Activated CD8-positive, alpha-beta T cell treated with anti-CD3 and anti-CD28 coated beads for 36 hours (primary cell): Measurements from ENCODE around the gene ZNF345. TPM values are rescaled to one million over a fixed set of nuclear protein-coding genes. Genes with fewer than 3 reads are reported as not detected.

ENCODE experiments used
- ATAC-seq: fragments of 200-7000 bp; cut with Tn5 transposase; one replicate; pipeline ENCODE4 v1.10.0; 2021; ENCODE audit warnings: mild to moderate bottlenecking, moderate library complexity
- CTCF ChIA-PET: fragments of 350-600 bp; sonication (Branson Sonifier 250); formaldehyde crosslinking; loops from one replicate; lab custom pipeline; 2021; ENCODE audit warnings: antibody characterized with exemption; lab: Charles Lee
- POLR2A ChIA-PET: fragments of 350-600 bp; sonication (Branson Sonifier 250); formaldehyde crosslinking; loops from one replicate; lab custom pipeline; 2021; ENCODE audit warnings: antibody characterized with exemption; lab: Charles Lee
- DNase-seq: peaks from one replicate; pipeline ENCODE4 v3.0.0-alpha.2; 2020
- H3K27ac Mint-ChIP-seq: one replicate; pipeline ENCODE4 v1.8.0; 2021; ENCODE audit warnings: mild to moderate bottlenecking, mixed read lengths
- H3K27me3 Mint-ChIP-seq: one replicate; pipeline ENCODE4 v1.8.0; 2021; ENCODE audit warnings: mixed read lengths
- H3K36me3 Mint-ChIP-seq: one replicate; pipeline ENCODE4 v1.8.0; 2021; ENCODE audit warnings: low read depth, mixed read lengths
- H3K4me1 Mint-ChIP-seq: one replicate; pipeline ENCODE4 v1.8.0; 2021; ENCODE audit warnings: low read depth, mixed read lengths
- H3K4me3 Mint-ChIP-seq: one replicate; pipeline ENCODE4 v1.8.0; 2021; ENCODE audit warnings: mild to moderate bottlenecking, moderate library complexity, mixed read lengths
- H3K9me3 Mint-ChIP-seq: one replicate; pipeline ENCODE4 v1.8.0; 2021; ENCODE audit warnings: mixed read lengths
- intact Hi-C: fragments of 100-400 bp; cut with micrococcal nuclease; formaldehyde crosslinking; loops from one replicate; pipeline ENCODE4 v1.10.0; 2022
- total RNA-seq, 2 experiments: library from RNA; stranded (reverse); gene quantifications; one replicate each; pipeline ENCODE4 v1.2.3, GENCODE V29; 2021
- TF ChIP-seq, protein P1 (sequence below): fragments of 200-600 bp; IDR thresholded peaks from one replicate; pipeline ENCODE4 v1.8.0; 2022; ENCODE audit warnings: antibody characterized with exemption, mild to moderate bottlenecking

The ZNF345 gene
- total RNA-seq: 1 to 10 TPM; 3.6 to 5.1 TPM

- H3K4me1 Mint-ChIP-seq: peaks cover 20% of the 10 kb centered on the region
- DNase-seq: peak; percentile 93
- H3K36me3 Mint-ChIP-seq: peaks cover 48% of the 10 kb centered on the region
- H3K9me3 Mint-ChIP-seq: peaks cover 17% of the 10 kb centered on the region
- intact Hi-C loops: loop anchor here (10.0 kb wide), 1 partner anchor 76 kb away; the partner anchor contains the start of gene ZNF850
- TF ChIP-seq, protein P1, sequence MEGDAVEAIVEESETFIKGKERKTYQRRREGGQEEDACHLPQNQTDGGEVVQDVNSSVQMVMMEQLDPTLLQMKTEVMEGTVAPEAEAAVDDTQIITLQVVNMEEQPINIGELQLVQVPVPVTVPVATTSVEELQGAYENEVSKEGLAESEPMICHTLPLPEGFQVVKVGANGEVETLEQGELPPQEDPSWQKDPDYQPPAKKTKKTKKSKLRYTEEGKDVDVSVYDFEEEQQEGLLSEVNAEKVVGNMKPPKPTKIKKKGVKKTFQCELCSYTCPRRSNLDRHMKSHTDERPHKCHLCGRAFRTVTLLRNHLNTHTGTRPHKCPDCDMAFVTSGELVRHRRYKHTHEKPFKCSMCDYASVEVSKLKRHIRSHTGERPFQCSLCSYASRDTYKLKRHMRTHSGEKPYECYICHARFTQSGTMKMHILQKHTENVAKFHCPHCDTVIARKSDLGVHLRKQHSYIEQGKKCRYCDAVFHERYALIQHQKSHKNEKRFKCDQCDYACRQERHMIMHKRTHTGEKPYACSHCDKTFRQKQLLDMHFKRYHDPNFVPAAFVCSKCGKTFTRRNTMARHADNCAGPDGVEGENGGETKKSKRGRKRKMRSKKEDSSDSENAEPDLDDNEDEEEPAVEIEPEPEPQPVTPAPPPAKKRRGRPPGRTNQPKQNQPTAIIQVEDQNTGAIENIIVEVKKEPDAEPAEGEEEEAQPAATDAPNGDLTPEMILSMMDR: no peak
- ChIA-PET POLR2A (interaction anchor here (0.6 to 4.0 kb wide), 10 partner anchors 9 to 966 kb away, joined by 3 to 60 read pairs (median 4); partner anchors contain the start of genes ZNF790 and ZNF850), CTCF (interaction anchor here (0.7 to 2.5 kb wide), 3 partner anchors 13 to 636 kb away, joined by 3 to 7 read pairs (median 3); partner anchors contain the start of genes ZNF565 and ZNF790)
- no peak within 1 kb of the TSS for H3K27ac Mint-ChIP-seq
- peak; percentile 81 for ATAC-seq
- no peaks in the 10 kb centered on the region for H3K27me3 Mint-ChIP-seq
- H3K4me3 Mint-ChIP-seq: no peak within 1 kb of the TSS
These were observed at the start of gene ZNF345 for GRCh38 chr19:36850559-36851442. TSS of gene ZNF345 (plus strand) at chr19:36850876. CDS start at chr19:36876831, 25,955 bp downstream.

GRCh38 chr19:36805364-36805763 is 45.3 kb upstream of the ZNF345 start:
- CTCF ChIA-PET: no interaction called here
- no peaks in the 10 kb centered on the region for H3K4me1 Mint-ChIP-seq

GRCh38 chr19:36807029-36807428 is 43.6 kb upstream of the ZNF345 start:
- Mint-ChIP-seq H3K27ac (no peak overlapping the region), H3K36me3 (peaks cover 68% of the 10 kb centered on the region), H3K4me3 (no peak overlapping the region), H3K9me3 (peaks cover 62% of the 10 kb centered on the region), H3K4me1 (no peaks in the 10 kb centered on the region), H3K27me3 (no peaks in the 10 kb centered on the region)
- no peak for ATAC-seq
- CTCF ChIA-PET: no interaction called here
- DNase-seq: no peak
- intact Hi-C loops: no loop called here
- POLR2A ChIA-PET: no interaction called here
- TF ChIP-seq, protein P1: no peak

More at GRCh38 chr19:36805364-36805763, 45.3 kb upstream of the ZNF345 start:
- peaks cover 70% of the 10 kb centered on the region for H3K36me3 Mint-ChIP-seq
- intact Hi-C loops: no loop called here
- H3K27me3 Mint-ChIP-seq: no peaks in the 10 kb centered on the region
- peaks cover 51% of the 10 kb centered on the region for H3K9me3 Mint-ChIP-seq
- TF ChIP-seq, protein P1: no peak
- DNase-seq (no peak), ATAC-seq (no peak)
- no peak overlapping the region for H3K4me3 Mint-ChIP-seq
- H3K27ac Mint-ChIP-seq: no peak overlapping the region
- POLR2A ChIA-PET: no interaction called here

DNA sequence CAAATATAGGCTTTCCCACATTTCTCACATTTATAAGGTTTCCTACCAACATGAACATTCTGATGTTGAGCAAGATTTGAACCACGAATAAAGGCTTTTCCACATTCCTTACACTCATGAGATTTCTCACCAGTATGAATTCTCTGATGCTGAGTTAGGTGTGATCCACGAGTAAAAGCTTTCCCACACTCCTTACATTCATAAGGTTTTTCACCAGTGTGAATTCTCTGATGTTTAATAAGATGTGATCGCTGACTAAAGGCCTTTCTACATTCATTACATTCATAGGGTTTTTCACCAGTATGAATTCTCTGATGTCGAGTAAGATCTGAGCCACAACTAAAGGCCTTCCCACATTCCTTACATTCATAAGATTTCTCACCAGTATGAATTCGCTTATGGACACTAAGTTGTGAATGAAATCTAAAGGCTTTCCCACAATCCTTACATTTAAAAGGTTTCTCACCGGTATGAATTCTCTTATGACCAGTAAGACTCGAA is 31.5 kb upstream of the ZNF345 start:
- H3K4me3 Mint-ChIP-seq: no peak overlapping the region
- POLR2A ChIA-PET: no interaction called here

More for the DNA sequence above, 31.5 kb upstream of the ZNF345 start:
- Mint-ChIP-seq H3K9me3 (peaks cover 48% of the 10 kb centered on the region), H3K27me3 (no peaks in the 10 kb centered on the region), H3K36me3 (peaks cover 81% of the 10 kb centered on the region), H3K4me1 (no peaks in the 10 kb centered on the region), H3K27ac (no peak overlapping the region)
- TF ChIP-seq, protein P1: no peak
- DNase-seq (no peak), ATAC-seq (no peak)
- intact Hi-C loops: no loop called here
- CTCF ChIA-PET: no interaction called here
